ENCODE measurements around the gene NINL. TPM values are rescaled to one million over a fixed set of nuclear protein-coding genes. Genes with fewer than 3 reads are reported as not detected.

Gene NINL
- total and polyA plus RNA-seq, 2 of the 8 experiments (the other 6 are each of a cell fraction or from before 2014, with no cell fraction given): 15.3 to 30.0 TPM

DNA sequence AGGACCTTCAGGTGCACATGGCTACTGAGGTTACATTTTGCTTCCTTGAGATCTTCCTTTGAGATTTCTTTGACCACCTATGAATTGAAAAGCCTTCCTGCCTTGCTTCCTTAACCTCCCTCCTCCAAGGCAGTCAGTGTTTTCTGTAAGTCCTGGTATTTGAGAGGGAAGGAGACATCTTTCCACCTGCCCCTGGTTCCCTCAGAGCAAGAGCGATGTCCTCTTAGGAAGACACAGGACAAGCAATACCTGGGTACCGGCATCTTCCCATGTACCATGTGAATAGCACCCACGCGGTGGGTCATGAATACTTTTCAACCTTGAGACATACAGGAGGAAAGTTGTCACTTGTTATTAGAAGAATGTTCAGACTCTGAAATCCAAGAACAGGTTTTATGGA is 140.8 kb downstream of the NINL start (continued):
- TF ChIP-seq, protein P1, sequence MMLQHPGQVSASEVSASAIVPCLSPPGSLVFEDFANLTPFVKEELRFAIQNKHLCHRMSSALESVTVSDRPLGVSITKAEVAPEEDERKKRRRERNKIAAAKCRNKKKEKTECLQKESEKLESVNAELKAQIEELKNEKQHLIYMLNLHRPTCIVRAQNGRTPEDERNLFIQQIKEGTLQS (IDR thresholded peaks at IDR 0.05; ENCODE audit: insufficient read depth, low read depth, low read length): no peak
- no peak for TF ChIP-seq CBX8 (IDR thresholded peaks at IDR 0.05; ENCODE audit: borderline replicate concordance, low read depth, low read length)
- TF ChIP-seq, protein P2, sequence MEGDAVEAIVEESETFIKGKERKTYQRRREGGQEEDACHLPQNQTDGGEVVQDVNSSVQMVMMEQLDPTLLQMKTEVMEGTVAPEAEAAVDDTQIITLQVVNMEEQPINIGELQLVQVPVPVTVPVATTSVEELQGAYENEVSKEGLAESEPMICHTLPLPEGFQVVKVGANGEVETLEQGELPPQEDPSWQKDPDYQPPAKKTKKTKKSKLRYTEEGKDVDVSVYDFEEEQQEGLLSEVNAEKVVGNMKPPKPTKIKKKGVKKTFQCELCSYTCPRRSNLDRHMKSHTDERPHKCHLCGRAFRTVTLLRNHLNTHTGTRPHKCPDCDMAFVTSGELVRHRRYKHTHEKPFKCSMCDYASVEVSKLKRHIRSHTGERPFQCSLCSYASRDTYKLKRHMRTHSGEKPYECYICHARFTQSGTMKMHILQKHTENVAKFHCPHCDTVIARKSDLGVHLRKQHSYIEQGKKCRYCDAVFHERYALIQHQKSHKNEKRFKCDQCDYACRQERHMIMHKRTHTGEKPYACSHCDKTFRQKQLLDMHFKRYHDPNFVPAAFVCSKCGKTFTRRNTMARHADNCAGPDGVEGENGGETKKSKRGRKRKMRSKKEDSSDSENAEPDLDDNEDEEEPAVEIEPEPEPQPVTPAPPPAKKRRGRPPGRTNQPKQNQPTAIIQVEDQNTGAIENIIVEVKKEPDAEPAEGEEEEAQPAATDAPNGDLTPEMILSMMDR (IDR thresholded peaks at IDR 0.05; ENCODE audit: control extremely low read depth in 1 of 3, insufficient read depth in 1 of 3, low read depth in 1 of 3, low read length in 3 of 3): no peak
